ENCODE measurements around the gene NOL6. TPM values are rescaled to one million over a fixed set of nuclear protein-coding genes. Genes with fewer than 3 reads are reported as not detected.

The NOL6 gene
- total and polyA plus RNA-seq, 4 experiments from 2014 or later, result 11.7 to 41.1 (median 33.6) TPM

- Histone ChIP-seq H3K9me3 (ENCODE audit: control insufficient read depth in 1 of 2, low read length in 2 of 2) (no peaks in the 10 kb centered on the region), H3K27ac (ENCODE audit: low read depth, low read length) (no peak overlapping the region), H3K4me3 (ENCODE audit: low read length in 2 of 2) (no peak overlapping the region), H3K27me3 (ENCODE audit: insufficient read depth, low read length) (no peaks in the 10 kb centered on the region), H3K4me1 (ENCODE audit: insufficient read depth, low read length) (peaks cover 22% of the 10 kb centered on the region), H3K36me3 (ENCODE audit: insufficient read depth, low read length) (peaks cover 16% of the 10 kb centered on the region)
- Mint-ChIP-seq H3K27me3 (no peaks in the 10 kb centered on the region), H3K9me3 (no peaks in the 10 kb centered on the region), H3K4me1 (peaks cover 18 to 57% (median 34%) of the 10 kb centered on the region in 4 donors), H3K27ac (peak overlapping the region in 5 of 7 donors; percentile 0 to 68 (median 25)), H3K36me3 (peaks cover 23 to 28% of the 10 kb centered on the region in 2 donors), H3K4me3 (no peak overlapping the region)
- CTCF ChIA-PET (ENCODE audit: partially characterized antibody), result interaction anchor here (1.3 to 2.2 kb wide), 4 partner anchors 10 to 33 kb away, joined by 3 to 12 read pairs (median 4); partner anchors contain the start of gene AQP3
- intact Hi-C loops (cut with micrococcal nuclease), result no loop called here
- DNase-seq, result no peak
- POLR2A ChIA-PET (ENCODE audit: partially characterized antibody), result interaction anchor here (4.0 to 17.8 kb wide), 3 partner anchors 9 to 21 kb away, joined by 20 to 299 read pairs (median 64); partner anchors contain the start of gene AQP3
Measured at GRCh38 chr9:33437205-33437604, 36.5 kb downstream of the NOL6 start.

- intact Hi-C loops (cut with micrococcal nuclease), result no loop called here
- H3K4me1 ChIP-seq (ENCODE audit: insufficient read depth, low read length), result peaks cover 16% of the 10 kb centered on the region
- H3K4me3 Mint-ChIP-seq, result no peak overlapping the region
- ChIA-PET CTCF (ENCODE audit: partially characterized antibody) (interaction anchor here (2.2 to 4.6 kb wide), 3 partner anchors 11 to 22 kb away, joined by 7 to 17 read pairs (median 12); partner anchors contain the start of gene AQP3), POLR2A (ENCODE audit: partially characterized antibody) (interaction anchor here (4.0 to 6.8 kb wide), 3 partner anchors 10 to 20 kb away, joined by 20 to 64 read pairs (median 32); partner anchors contain the start of gene AQP3)
- H3K4me3 ChIP-seq (ENCODE audit: low read length in 2 of 2), result no peak overlapping the region
- no peaks in the 10 kb centered on the region for H3K9me3 ChIP-seq (ENCODE audit: control insufficient read depth in 1 of 2, low read length in 2 of 2)
- peak overlapping the region in 4 of 7 donors; percentile 32 to 81 (median 41) for H3K27ac Mint-ChIP-seq
- H3K27me3 ChIP-seq (ENCODE audit: insufficient read depth, low read length), result no peaks in the 10 kb centered on the region
- H3K27me3 Mint-ChIP-seq, result no peaks in the 10 kb centered on the region
- no peaks in the 10 kb centered on the region for H3K9me3 Mint-ChIP-seq
- DNase-seq, result no peak
- peaks cover 15 to 21% of the 10 kb centered on the region in 2 donors for H3K36me3 Mint-ChIP-seq
- H3K36me3 ChIP-seq (ENCODE audit: insufficient read depth, low read length), result peaks cover 8% of the 10 kb centered on the region
- no peak overlapping the region for H3K27ac ChIP-seq (ENCODE audit: low read depth, low read length)
- H3K4me1 Mint-ChIP-seq, result peaks cover 18 to 55% (median 31%) of the 10 kb centered on the region in 4 donors
Measured at GRCh38 chr9:33436445-33436844, 37.3 kb downstream of the NOL6 start.

GRCh38 chr9:33435821-33436277 lies 37.9 kb downstream of the NOL6 start:
- DNase-seq, result peak in 1 of 5 donors; percentile 10
- Histone ChIP-seq H3K4me3 (ENCODE audit: low read length in 2 of 2) (no peak overlapping the region), H3K27ac (ENCODE audit: low read depth, low read length) (no peak overlapping the region), H3K4me1 (ENCODE audit: insufficient read depth, low read length) (peaks cover 15% of the 10 kb centered on the region), H3K9me3 (ENCODE audit: control insufficient read depth in 1 of 2, low read length in 2 of 2) (no peaks in the 10 kb centered on the region), H3K36me3 (ENCODE audit: insufficient read depth, low read length) (peaks cover 4% of the 10 kb centered on the region), H3K27me3 (ENCODE audit: insufficient read depth, low read length) (no peaks in the 10 kb centered on the region)
- H3K36me3 Mint-ChIP-seq, result peaks cover 10 to 16% of the 10 kb centered on the region in 2 donors
- CTCF ChIA-PET (ENCODE audit: partially characterized antibody), result interaction anchor here (2.2 to 4.6 kb wide), 2 partner anchors 11 to 21 kb away, joined by 7 to 17 read pairs; partner anchors contain the start of gene AQP3
- peak overlapping the region in 4 of 7 donors; percentile 25 to 73 (median 44) for H3K27ac Mint-ChIP-seq
- H3K9me3 Mint-ChIP-seq, result no peaks in the 10 kb centered on the region
- peaks cover 15 to 50% (median 29%) of the 10 kb centered on the region in 4 donors for H3K4me1 Mint-ChIP-seq
- POLR2A ChIA-PET (ENCODE audit: partially characterized antibody), result interaction anchor here (4.0 to 6.4 kb wide), 2 partner anchors 11 to 20 kb away, joined by 20 to 32 read pairs; partner anchors contain the start of gene AQP3
- no peaks in the 10 kb centered on the region for H3K27me3 Mint-ChIP-seq
- intact Hi-C loops (cut with micrococcal nuclease), result no loop called here
- H3K4me3 Mint-ChIP-seq, result no peak overlapping the region

GRCh38 chr9:33434317-33435105 lies 39.2 kb downstream of the NOL6 start:
- H3K27ac Mint-ChIP-seq, result peak overlapping the region in 5 of 7 donors; percentile 5 to 76 (median 58)
- Histone ChIP-seq H3K4me1 (ENCODE audit: insufficient read depth, low read length) (peaks cover 2% of the 10 kb centered on the region), H3K27me3 (ENCODE audit: insufficient read depth, low read length) (no peaks in the 10 kb centered on the region), H3K9me3 (ENCODE audit: control insufficient read depth in 1 of 2, low read length in 2 of 2) (no peaks in the 10 kb centered on the region), H3K4me3 (ENCODE audit: low read length in 2 of 2) (no peak overlapping the region), H3K27ac (ENCODE audit: low read depth, low read length) (no peak overlapping the region), H3K36me3 (ENCODE audit: insufficient read depth, low read length) (no peaks in the 10 kb centered on the region)
- no peaks in the 10 kb centered on the region for H3K27me3 Mint-ChIP-seq
- peaks cover 13 to 37% (median 22%) of the 10 kb centered on the region in 4 donors for H3K4me1 Mint-ChIP-seq
- CTCF ChIA-PET (ENCODE audit: partially characterized antibody), result interaction anchor here (1.4 to 4.6 kb wide), 5 partner anchors 13 to 32 kb away, joined by 3 to 17 read pairs (median 7); partner anchors contain the start of gene AQP3
- no peaks in the 10 kb centered on the region for H3K9me3 Mint-ChIP-seq
- H3K36me3 Mint-ChIP-seq, result peaks cover 0 to 3% of the 10 kb centered on the region in 2 donors
- H3K4me3 Mint-ChIP-seq, result no peak overlapping the region
- POLR2A ChIA-PET (ENCODE audit: partially characterized antibody), result interaction anchor here (0.6 to 6.4 kb wide), 4 partner anchors 8 to 20 kb away, joined by 3 to 32 read pairs (median 12); partner anchors contain the start of gene AQP3
- DNase-seq, result peak in 1 of 5 donors; percentile 9
- intact Hi-C loops (cut with micrococcal nuclease), result no loop called here

- no peak overlapping the region for H3K4me3 Mint-ChIP-seq
- H3K4me1 Mint-ChIP-seq, result peaks cover 13 to 31% (median 18%) of the 10 kb centered on the region in 4 donors
- H3K27me3 Mint-ChIP-seq, result no peaks in the 10 kb centered on the region
- no peak overlapping the region for H3K4me3 ChIP-seq (ENCODE audit: low read length in 2 of 2)
- H3K9me3 Mint-ChIP-seq, result no peaks in the 10 kb centered on the region
- CTCF ChIA-PET (ENCODE audit: partially characterized antibody), result interaction anchor here (0.8 to 4.6 kb wide), 8 partner anchors 13 to 33 kb away, joined by 3 to 22 read pairs (median 6); partner anchors contain the start of gene AQP3
- no peaks in the 10 kb centered on the region for H3K4me1 ChIP-seq (ENCODE audit: insufficient read depth, low read length)
- no peaks in the 10 kb centered on the region for H3K9me3 ChIP-seq (ENCODE audit: control insufficient read depth in 1 of 2, low read length in 2 of 2)
- H3K36me3 Mint-ChIP-seq, result peaks cover 0 to 3% of the 10 kb centered on the region in 2 donors
- peak overlapping the region in 4 of 7 donors; percentile 5 to 76 (median 52) for H3K27ac Mint-ChIP-seq
- no peaks in the 10 kb centered on the region for H3K36me3 ChIP-seq (ENCODE audit: insufficient read depth, low read length)
- H3K27ac ChIP-seq (ENCODE audit: low read depth, low read length), result no peak overlapping the region
- POLR2A ChIA-PET (ENCODE audit: partially characterized antibody), result interaction anchor here (1.1 to 6.4 kb wide), 5 partner anchors 9 to 18 kb away, joined by 4 to 32 read pairs (median 20); partner anchors contain the start of gene AQP3
- no peaks in the 10 kb centered on the region for H3K27me3 ChIP-seq (ENCODE audit: insufficient read depth, low read length)
- intact Hi-C loops (cut with micrococcal nuclease), result no loop called here
- no peak for DNase-seq
Measured at GRCh38 chr9:33433871-33434270, 39.9 kb downstream of the NOL6 start.

- CTCF ChIA-PET (ENCODE audit: partially characterized antibody), result interaction anchor here (1.1 to 3.7 kb wide), 3 partner anchors 16 to 21 kb away, joined by 3 to 22 read pairs (median 12); partner anchors contain the start of gene AQP3
- H3K27ac Mint-ChIP-seq, result peak overlapping the region in 1 of 7 donors; percentile 54
Measured at GRCh38 chr9:33431420-33431819, 42.3 kb downstream of the NOL6 start.

More at GRCh38 chr9:33431420-33431819, 42.3 kb downstream of the NOL6 start:
- Histone ChIP-seq H3K36me3 (ENCODE audit: insufficient read depth, low read length) (no peaks in the 10 kb centered on the region), H3K9me3 (ENCODE audit: control insufficient read depth in 1 of 2, low read length in 2 of 2) (no peaks in the 10 kb centered on the region), H3K27me3 (ENCODE audit: insufficient read depth, low read length) (no peaks in the 10 kb centered on the region), H3K4me3 (ENCODE audit: low read length in 2 of 2) (no peak overlapping the region), H3K27ac (ENCODE audit: low read depth, low read length) (no peak overlapping the region), H3K4me1 (ENCODE audit: insufficient read depth, low read length) (no peaks in the 10 kb centered on the region)
- Mint-ChIP-seq H3K36me3 (no peaks in the 10 kb centered on the region), H3K4me3 (no peak overlapping the region), H3K27me3 (no peaks in the 10 kb centered on the region), H3K4me1 (peaks cover 6 to 22% (median 14%) of the 10 kb centered on the region in 4 donors), H3K9me3 (no peaks in the 10 kb centered on the region)
- POLR2A ChIA-PET (ENCODE audit: partially characterized antibody), result interaction anchor here (1.5 to 6.4 kb wide), 5 partner anchors 12 to 43 kb away, joined by 4 to 32 read pairs (median 5); partner anchors contain the start of genes AQP3 and NOL6
- no peak for DNase-seq
- intact Hi-C loops (cut with micrococcal nuclease), result no loop called here
